ENCODE measurements around the gene SP5.

Gene SP5

GRCh38 chr2:170711196-170711773 lies 3.9 kb upstream of the SP5 start:
- H3K36me3 ChIP-seq (ENCODE audit: control insufficient read depth in 1 of 2, insufficient read depth in 2 of 2, low read depth in 1 of 2, low read length in 2 of 2): no peaks in the 10 kb centered on the region
- peak overlapping the region; percentile 73 for H3K4me2 ChIP-seq (ENCODE audit: low read length, poor library complexity, severe bottlenecking)
- H2AK5ac ChIP-seq (ENCODE audit: low read length, severe bottlenecking): no peak overlapping the region
- no peak overlapping the region for H3K23ac ChIP-seq (ENCODE audit: low read length in 2 of 2)
- no peak overlapping the region for H4K91ac ChIP-seq (ENCODE audit: low read length)
- no peak for DNase-seq
- no peak overlapping the region for H2BK12ac ChIP-seq (ENCODE audit: low read length in 2 of 2)
- 4% methylated on average over 8 of the region's 9 CpGs for WGBS
- no peak overlapping the region for H2AFZ ChIP-seq (ENCODE audit: low read depth, low read length)
- peaks cover 80 to 91% of the 10 kb centered on the region in 2 experiments for H3K27me3 ChIP-seq (ENCODE audit: control insufficient read depth in 1 of 2, insufficient read depth in 1 of 2, low read length in 2 of 2)
- peaks cover 34% of the 10 kb centered on the region for H3K4me1 ChIP-seq (ENCODE audit: control insufficient read depth, insufficient read depth, low read depth, low read length)
- no peak overlapping the region for H3K27ac ChIP-seq (ENCODE audit: low read length, poor library complexity, severe bottlenecking)
- no peaks in the 10 kb centered on the region for H3K9me3 ChIP-seq (ENCODE audit: control insufficient read depth, low read length)
- H3K4me3 ChIP-seq (ENCODE audit: insufficient read depth in 1 of 2, low read depth in 1 of 2, low read length in 2 of 2): no peak overlapping the region
- no peaks in the 10 kb centered on the region for H3K79me1 ChIP-seq (replicated peaks; ENCODE audit: low read length, poor library complexity, severe bottlenecking)
- no peak overlapping the region for H2BK5ac ChIP-seq (ENCODE audit: low read depth, low read length, poor library complexity, severe bottlenecking)
- no peak overlapping the region for H3K4ac ChIP-seq (ENCODE audit: low read depth in 1 of 2, low read length in 2 of 2)
- H2BK15ac ChIP-seq (ENCODE audit: low read depth, poor library complexity, severe bottlenecking): peak overlapping the region; percentile 52
- H4K8ac ChIP-seq (ENCODE audit: low read length): no peak overlapping the region
- H2BK120ac ChIP-seq (ENCODE audit: low read depth, low read length): no peak overlapping the region
- H3K18ac ChIP-seq (ENCODE audit: low read depth in 1 of 2, low read length in 2 of 2): no peak overlapping the region
- no peak overlapping the region for H3K9ac ChIP-seq (ENCODE audit: low read length)
- H3K14ac ChIP-seq (ENCODE audit: low read length in 2 of 2): no peak overlapping the region

GRCh38 chr2:170711774-170712652 lies 3.1 kb upstream of the SP5 start:
- no peak overlapping the region for H3K18ac ChIP-seq (ENCODE audit: low read depth in 1 of 2, low read length in 2 of 2)
- H3K4me2 ChIP-seq (ENCODE audit: low read length, poor library complexity, severe bottlenecking): peak overlapping the region; percentile 73
- H2AK5ac ChIP-seq (ENCODE audit: low read length, severe bottlenecking): no peak overlapping the region
- no peak overlapping the region for H2BK5ac ChIP-seq (ENCODE audit: low read depth, low read length, poor library complexity, severe bottlenecking)
- no peak overlapping the region for H4K91ac ChIP-seq (ENCODE audit: low read length)
- no peak overlapping the region for H3K4ac ChIP-seq (ENCODE audit: low read depth in 1 of 2, low read length in 2 of 2)
- no peak overlapping the region for H3K4me3 ChIP-seq (ENCODE audit: insufficient read depth in 1 of 2, low read depth in 1 of 2, low read length in 2 of 2)
- H3K27me3 ChIP-seq (ENCODE audit: control insufficient read depth in 1 of 2, insufficient read depth in 1 of 2, low read length in 2 of 2): peaks cover 86 to 88% of the 10 kb centered on the region in 2 experiments
- peaks cover 40% of the 10 kb centered on the region for H3K4me1 ChIP-seq (ENCODE audit: control insufficient read depth, insufficient read depth, low read depth, low read length)
- no peaks in the 10 kb centered on the region for H3K9me3 ChIP-seq (ENCODE audit: control insufficient read depth, low read length)
- H3K14ac ChIP-seq (ENCODE audit: low read length in 2 of 2): no peak overlapping the region
- H2AFZ ChIP-seq (ENCODE audit: low read depth, low read length): no peak overlapping the region
- no peak overlapping the region for H3K27ac ChIP-seq (ENCODE audit: low read length, poor library complexity, severe bottlenecking)
- no peaks in the 10 kb centered on the region for H3K79me1 ChIP-seq (replicated peaks; ENCODE audit: low read length, poor library complexity, severe bottlenecking)
- H4K8ac ChIP-seq (ENCODE audit: low read length): no peak overlapping the region
- peak overlapping the region; percentile 52 for H2BK15ac ChIP-seq (ENCODE audit: low read depth, poor library complexity, severe bottlenecking)
- no peak overlapping the region for H3K9ac ChIP-seq (ENCODE audit: low read length)
- H2BK120ac ChIP-seq (ENCODE audit: low read depth, low read length): peak overlapping the region; percentile 13
- DNase-seq: no peak
- H2BK12ac ChIP-seq (ENCODE audit: low read length in 2 of 2): no peak overlapping the region
- 2% methylated on average over 47 of the region's 51 CpGs for WGBS
- H3K36me3 ChIP-seq (ENCODE audit: control insufficient read depth in 1 of 2, insufficient read depth in 2 of 2, low read depth in 1 of 2, low read length in 2 of 2): no peaks in the 10 kb centered on the region
- H3K23ac ChIP-seq (ENCODE audit: low read length in 2 of 2): no peak overlapping the region

DNA sequence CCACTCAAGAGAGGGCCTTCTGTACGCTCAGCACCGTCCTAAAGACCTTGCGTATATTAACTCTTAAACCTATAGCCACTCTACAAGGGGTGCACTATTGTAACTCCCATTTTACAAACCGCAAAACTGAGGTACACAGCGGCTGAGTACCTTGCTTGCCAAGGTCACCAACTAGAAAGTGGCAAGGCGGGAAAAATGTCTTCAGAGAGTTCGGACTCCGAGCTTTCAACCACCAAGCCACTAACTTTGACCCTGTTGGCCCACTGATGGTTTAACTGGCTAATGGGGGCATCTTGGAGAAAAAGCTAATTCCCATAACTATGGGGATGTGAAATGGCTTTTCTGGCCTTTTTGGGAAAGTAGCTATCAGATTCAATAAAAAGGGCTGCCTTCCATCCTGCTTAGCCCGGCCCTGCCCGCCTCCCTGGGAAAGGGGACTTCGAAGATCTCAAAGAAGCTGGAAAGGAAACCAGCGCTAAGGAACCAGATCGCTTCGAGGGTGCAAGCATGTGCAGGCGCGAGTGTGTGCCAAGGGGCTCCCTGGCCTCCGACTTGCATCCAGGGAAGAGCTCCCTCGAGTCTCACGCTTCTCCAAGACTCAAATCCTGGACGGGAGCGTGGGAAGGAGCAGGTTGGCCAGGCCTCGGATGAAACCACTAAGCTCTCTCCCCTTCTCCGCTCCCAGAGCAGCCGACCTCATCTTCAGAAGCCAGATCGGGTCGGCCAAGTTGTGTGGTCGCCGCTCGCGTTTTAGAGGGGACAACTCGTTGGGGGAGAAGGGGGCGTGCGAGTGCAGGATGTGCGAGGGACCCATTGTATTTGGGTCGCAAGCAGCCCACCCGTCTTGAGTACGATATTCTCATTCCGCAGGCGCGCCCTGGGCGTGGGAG lies 2.2 kb upstream of the SP5 start:
- no peak overlapping the region for H3K4ac ChIP-seq (ENCODE audit: low read depth in 1 of 2, low read length in 2 of 2)
- no peak overlapping the region for H2BK5ac ChIP-seq (ENCODE audit: low read depth, low read length, poor library complexity, severe bottlenecking)
- no peak overlapping the region for H3K4me2 ChIP-seq (ENCODE audit: low read length, poor library complexity, severe bottlenecking)
- no peak overlapping the region for H2BK12ac ChIP-seq (ENCODE audit: low read length in 2 of 2)
- no peak overlapping the region for H3K14ac ChIP-seq (ENCODE audit: low read length in 2 of 2)
- no peak overlapping the region for H3K4me3 ChIP-seq (ENCODE audit: insufficient read depth in 1 of 2, low read depth in 1 of 2, low read length in 2 of 2)
- no peak overlapping the region for H4K91ac ChIP-seq (ENCODE audit: low read length)
- no peak overlapping the region for H3K27ac ChIP-seq (ENCODE audit: low read length, poor library complexity, severe bottlenecking)
- no peaks in the 10 kb centered on the region for H3K79me1 ChIP-seq (replicated peaks; ENCODE audit: low read length, poor library complexity, severe bottlenecking)
- H2BK120ac ChIP-seq (ENCODE audit: low read depth, low read length): no peak overlapping the region
- peaks cover 88 to 90% of the 10 kb centered on the region in 2 experiments for H3K27me3 ChIP-seq (ENCODE audit: control insufficient read depth in 1 of 2, insufficient read depth in 1 of 2, low read length in 2 of 2)
- H3K18ac ChIP-seq (ENCODE audit: low read depth in 1 of 2, low read length in 2 of 2): no peak overlapping the region
- DNase-seq: no peak
- H3K9ac ChIP-seq (ENCODE audit: low read length): no peak overlapping the region
- H2BK15ac ChIP-seq (ENCODE audit: low read depth, poor library complexity, severe bottlenecking): no peak overlapping the region
- no peaks in the 10 kb centered on the region for H3K9me3 ChIP-seq (ENCODE audit: control insufficient read depth, low read length)
- H2AFZ ChIP-seq (ENCODE audit: low read depth, low read length): no peak overlapping the region
- H3K23ac ChIP-seq (ENCODE audit: low read length in 2 of 2): no peak overlapping the region
- H3K4me1 ChIP-seq (ENCODE audit: control insufficient read depth, insufficient read depth, low read depth, low read length): peaks cover 43% of the 10 kb centered on the region
- no peaks in the 10 kb centered on the region for H3K36me3 ChIP-seq (ENCODE audit: control insufficient read depth in 1 of 2, insufficient read depth in 2 of 2, low read depth in 1 of 2, low read length in 2 of 2)
- 11% methylated on average over 39 of the region's 41 CpGs for WGBS
- H2AK5ac ChIP-seq (ENCODE audit: low read length, severe bottlenecking): no peak overlapping the region
- no peak overlapping the region for H4K8ac ChIP-seq (ENCODE audit: low read length)

Data from mesenchymal stem cell (in vitro differentiated cells and primary cell).